Testis (tissue), 2 donors: ENCODE data around the gene HSD3B7.

ENCODE experiments used
- POLR2A ChIP-seq: fragments of 450-650 bp; IDR thresholded peaks from one replicate; pipeline ENCODE4 v1.6.1; 2017; ENCODE audit warnings: antibody characterized with exemption, mild to moderate bottlenecking, moderate library complexity
- TF ChIP-seq, protein P1 (sequence below), 3 experiments: fragments of 450-650 bp in 2 of 3; fragments of 200-600 bp in 1 of 3; sonication (generic) in 1 of 3; IDR thresholded peaks; one replicate each; pipeline ENCODE4 v1.5.1; 2016 to 2019; ENCODE audit warnings: antibody characterized with exemption in 3 of 3, mild to moderate bottlenecking in 2 of 3, moderate library complexity in 1 of 3

DNA sequence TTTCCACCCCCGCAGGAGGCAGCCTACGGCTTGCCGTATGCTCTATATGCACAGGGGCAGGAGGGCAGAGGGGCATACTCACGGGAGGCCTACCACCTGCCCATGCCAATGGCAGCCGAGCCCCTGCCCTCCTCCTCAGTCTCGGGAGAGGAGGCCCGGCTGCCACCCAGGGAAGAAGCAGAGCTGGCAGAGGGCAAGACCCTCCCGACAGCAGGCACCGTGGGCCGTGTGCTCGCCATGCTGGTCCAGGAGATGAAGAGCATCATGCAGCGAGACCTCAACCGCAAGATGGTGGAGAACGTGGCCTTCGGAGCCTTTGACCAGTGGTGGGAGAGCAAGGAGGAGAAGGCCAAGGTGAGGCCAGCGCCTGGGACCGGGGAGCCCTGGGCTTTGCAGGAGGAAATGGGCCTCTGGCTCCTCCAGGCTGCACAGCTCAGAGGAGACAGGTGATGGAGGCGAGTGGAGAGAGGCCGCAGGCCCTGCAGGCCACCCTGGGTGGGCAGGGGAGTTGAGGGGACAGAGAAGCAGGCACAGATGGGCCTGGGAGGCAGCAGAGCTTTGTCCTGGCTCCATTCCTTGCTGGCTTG lies 18.9 kb upstream of the HSD3B7 start:
- TF ChIP-seq, protein P1, sequence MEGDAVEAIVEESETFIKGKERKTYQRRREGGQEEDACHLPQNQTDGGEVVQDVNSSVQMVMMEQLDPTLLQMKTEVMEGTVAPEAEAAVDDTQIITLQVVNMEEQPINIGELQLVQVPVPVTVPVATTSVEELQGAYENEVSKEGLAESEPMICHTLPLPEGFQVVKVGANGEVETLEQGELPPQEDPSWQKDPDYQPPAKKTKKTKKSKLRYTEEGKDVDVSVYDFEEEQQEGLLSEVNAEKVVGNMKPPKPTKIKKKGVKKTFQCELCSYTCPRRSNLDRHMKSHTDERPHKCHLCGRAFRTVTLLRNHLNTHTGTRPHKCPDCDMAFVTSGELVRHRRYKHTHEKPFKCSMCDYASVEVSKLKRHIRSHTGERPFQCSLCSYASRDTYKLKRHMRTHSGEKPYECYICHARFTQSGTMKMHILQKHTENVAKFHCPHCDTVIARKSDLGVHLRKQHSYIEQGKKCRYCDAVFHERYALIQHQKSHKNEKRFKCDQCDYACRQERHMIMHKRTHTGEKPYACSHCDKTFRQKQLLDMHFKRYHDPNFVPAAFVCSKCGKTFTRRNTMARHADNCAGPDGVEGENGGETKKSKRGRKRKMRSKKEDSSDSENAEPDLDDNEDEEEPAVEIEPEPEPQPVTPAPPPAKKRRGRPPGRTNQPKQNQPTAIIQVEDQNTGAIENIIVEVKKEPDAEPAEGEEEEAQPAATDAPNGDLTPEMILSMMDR (IDR thresholded peaks at IDR 0.05), result no peak
- no peak for TF ChIP-seq POLR2A
